Measurements from ENCODE around the gene HPN.
"Not testable (repeated sequence)": the region's sequence is repeated elsewhere in the genome, so short reads cannot be mapped to it uniquely, and the experiment has no call there.

Gene HPN

GRCh38 chr19:35013041-35013819 is 28.3 kb upstream of the HPN start:
- no peaks in the 10 kb centered on the region for H3K4me1 ChIP-seq (ENCODE audit: control insufficient read depth, insufficient read depth, low read length)
- H3K4me3 ChIP-seq (ENCODE audit: low read length), result no peak overlapping the region
- H3K36me3 ChIP-seq (ENCODE audit: control insufficient read depth, insufficient read depth, low read length), result peaks cover 36% of the 10 kb centered on the region
- H3K9ac ChIP-seq (ENCODE audit: low read length), result no peak overlapping the region
- no peak overlapping the region for H3K27ac ChIP-seq (ENCODE audit: low read depth, low read length)
- no peaks in the 10 kb centered on the region for H3K27me3 ChIP-seq (ENCODE audit: control insufficient read depth, insufficient read depth, low read length)

DNA sequence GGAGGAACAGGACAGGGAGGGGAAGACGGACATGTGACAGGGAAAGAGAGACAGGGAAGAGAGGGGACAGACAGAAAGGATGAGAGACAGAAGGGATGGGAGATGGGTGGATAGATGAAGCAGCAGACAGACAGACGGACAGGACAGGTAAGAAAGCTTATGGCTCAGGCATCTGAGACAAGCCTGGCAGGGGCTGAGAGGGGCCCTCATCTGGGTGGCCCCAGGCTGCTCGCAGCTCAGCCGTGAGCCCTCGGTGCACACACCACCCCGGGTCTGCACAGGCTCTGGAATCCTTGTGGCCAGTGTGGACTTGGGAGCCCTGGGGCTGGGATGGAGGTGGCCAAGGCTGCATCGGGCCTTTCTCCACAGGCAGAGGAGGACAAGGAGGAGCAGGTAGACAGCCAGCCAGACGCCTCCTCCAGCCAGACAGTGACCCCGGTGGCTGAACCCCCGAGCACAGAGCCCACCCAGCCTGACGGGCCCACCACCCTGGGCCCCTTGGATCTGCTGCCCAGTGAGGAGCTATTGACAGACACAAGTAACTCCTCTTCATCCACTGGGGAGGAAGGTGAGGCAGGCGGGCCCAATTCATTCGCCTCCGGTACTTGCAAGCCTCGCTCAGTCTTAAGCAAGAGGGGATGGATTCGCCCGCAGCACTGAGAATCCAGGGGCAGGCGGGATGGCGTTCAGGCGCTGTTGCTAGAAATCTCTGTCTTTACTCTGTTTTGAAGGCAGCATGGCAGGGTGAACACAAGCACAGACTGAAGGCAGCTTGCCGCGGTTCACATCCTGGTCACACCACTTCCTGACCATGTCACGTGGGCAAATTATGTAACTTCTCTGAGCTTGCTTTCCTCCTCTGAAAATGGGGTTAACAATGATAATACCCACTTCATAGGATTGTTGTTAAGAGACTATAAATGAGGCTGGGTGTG is 27.4 kb upstream of the HPN start:
- Histone ChIP-seq H3K27ac (ENCODE audit: low read depth, low read length) (no peak overlapping the region), H3K4me3 (ENCODE audit: low read length) (no peak overlapping the region), H3K36me3 (ENCODE audit: control insufficient read depth, insufficient read depth, low read length) (peaks cover 38% of the 10 kb centered on the region), H3K4me1 (ENCODE audit: control insufficient read depth, insufficient read depth, low read length) (no peaks in the 10 kb centered on the region), H3K9ac (ENCODE audit: low read length) (no peak overlapping the region), H3K27me3 (ENCODE audit: control insufficient read depth, insufficient read depth, low read length) (no peaks in the 10 kb centered on the region)

DNA sequence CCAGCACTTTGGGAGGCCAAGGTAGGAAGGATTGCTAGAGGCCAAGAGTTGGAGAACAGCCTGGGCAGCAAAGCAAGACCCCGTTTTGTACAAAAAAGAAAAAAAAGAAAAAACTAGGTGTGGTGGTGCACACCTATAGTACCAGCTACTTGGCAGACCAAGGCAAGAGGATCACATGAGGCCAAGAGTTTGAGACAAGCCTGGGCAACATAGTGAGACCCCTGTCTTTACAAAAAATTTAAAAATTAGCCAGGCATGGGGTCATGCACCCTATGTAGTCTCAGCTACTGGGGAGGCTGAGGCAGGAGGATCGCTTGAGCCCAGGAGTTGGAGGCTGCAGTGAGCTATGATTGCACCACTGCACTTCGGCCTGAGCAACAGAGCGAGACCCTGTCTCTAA is 26.7 kb upstream of the HPN start:
- not testable (repeated sequence) for H3K4me1 ChIP-seq (ENCODE audit: control insufficient read depth, insufficient read depth, low read length); H3K27me3 ChIP-seq (ENCODE audit: control insufficient read depth, insufficient read depth, low read length); H3K4me3 ChIP-seq (ENCODE audit: low read length); H3K9ac ChIP-seq (ENCODE audit: low read length); H3K27ac ChIP-seq (ENCODE audit: low read depth, low read length)
- peaks cover 40% of the 10 kb centered on the region for H3K36me3 ChIP-seq (ENCODE audit: control insufficient read depth, insufficient read depth, low read length)

DNA sequence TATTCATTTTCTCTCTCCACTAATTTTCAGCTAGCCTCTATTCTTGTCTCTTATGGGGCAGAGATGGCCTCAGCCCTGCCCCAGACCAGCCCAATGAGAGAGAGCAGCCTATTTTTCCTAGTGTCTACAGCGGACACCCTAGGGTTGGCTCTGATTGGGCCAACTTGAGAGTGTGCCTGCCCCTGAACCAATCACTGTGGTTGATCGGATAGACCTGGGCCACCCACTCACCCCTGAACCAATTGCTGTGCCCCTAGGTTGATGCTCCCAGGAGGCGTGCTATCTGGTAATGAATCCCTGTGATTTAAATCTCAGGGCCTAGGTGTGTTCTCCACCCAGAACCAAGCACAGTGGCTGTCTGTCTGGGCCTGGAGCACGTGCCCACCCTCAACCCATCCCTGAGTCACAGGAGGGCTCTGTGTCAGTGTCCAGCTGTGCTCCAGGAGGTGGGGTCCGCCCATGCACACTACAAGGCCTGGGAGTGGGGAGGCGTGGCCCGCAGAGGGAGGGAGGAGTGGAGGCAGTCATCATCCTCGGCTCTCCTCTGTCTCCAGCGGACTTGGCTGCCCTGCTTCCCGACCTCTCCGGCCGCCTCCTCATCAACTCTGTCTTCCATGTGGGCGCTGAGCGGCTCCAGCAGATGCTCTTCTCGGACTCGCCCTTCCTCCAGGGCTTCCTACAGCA is 26.1 kb upstream of the HPN start:
- H3K9ac ChIP-seq (ENCODE audit: low read length), result no peak overlapping the region
- no peaks in the 10 kb centered on the region for H3K4me1 ChIP-seq (ENCODE audit: control insufficient read depth, insufficient read depth, low read length)
- H3K27ac ChIP-seq (ENCODE audit: low read depth, low read length), result no peak overlapping the region

GRCh38 chr19:35015954-35016351 is 25.6 kb upstream of the HPN start:
- H3K36me3 ChIP-seq (ENCODE audit: control insufficient read depth, insufficient read depth, low read length), result peaks cover 42% of the 10 kb centered on the region
- no peak overlapping the region for H3K27ac ChIP-seq (ENCODE audit: low read depth, low read length)

More for the DNA sequence above, 26.1 kb upstream of the HPN start:
- Histone ChIP-seq H3K4me3 (ENCODE audit: low read length) (no peak overlapping the region), H3K36me3 (ENCODE audit: control insufficient read depth, insufficient read depth, low read length) (peaks cover 40% of the 10 kb centered on the region), H3K27me3 (ENCODE audit: control insufficient read depth, insufficient read depth, low read length) (no peaks in the 10 kb centered on the region)

DNA sequence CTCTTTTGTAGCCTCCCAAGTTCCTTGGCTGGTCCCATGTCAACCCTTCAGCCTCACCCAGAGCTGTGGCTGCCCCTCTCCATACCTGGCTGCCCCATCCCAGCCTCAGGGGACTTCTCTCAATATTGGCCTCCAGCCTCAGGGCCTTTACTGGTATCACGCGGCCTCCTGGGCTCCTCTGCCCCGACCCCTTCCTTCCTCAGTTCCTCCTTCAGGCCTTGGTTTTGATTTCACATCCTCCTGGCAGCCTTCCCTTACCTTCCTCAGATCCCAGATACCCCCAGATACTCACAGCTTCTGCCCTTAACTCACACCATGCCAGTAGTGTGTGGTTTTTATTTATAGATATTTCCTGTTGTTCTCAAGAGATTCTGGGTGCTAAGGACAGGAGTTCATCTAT is 24.0 kb upstream of the HPN start:
- H3K36me3 ChIP-seq (ENCODE audit: control insufficient read depth, insufficient read depth, low read length), result peaks cover 41% of the 10 kb centered on the region
- H3K27ac ChIP-seq (ENCODE audit: low read depth, low read length), result no peak overlapping the region
- H3K9ac ChIP-seq (ENCODE audit: low read length), result peak overlapping the region; percentile 16
- no peaks in the 10 kb centered on the region for H3K27me3 ChIP-seq (ENCODE audit: control insufficient read depth, insufficient read depth, low read length)
- H3K4me1 ChIP-seq (ENCODE audit: control insufficient read depth, insufficient read depth, low read length), result no peaks in the 10 kb centered on the region
- H3K4me3 ChIP-seq (ENCODE audit: low read length), result no peak overlapping the region

More at GRCh38 chr19:35015954-35016351, 25.6 kb upstream of the HPN start:
- Histone ChIP-seq H3K4me3 (ENCODE audit: low read length) (no peak overlapping the region), H3K9ac (ENCODE audit: low read length) (no peak overlapping the region), H3K27me3 (ENCODE audit: control insufficient read depth, insufficient read depth, low read length) (no peaks in the 10 kb centered on the region), H3K4me1 (ENCODE audit: control insufficient read depth, insufficient read depth, low read length) (no peaks in the 10 kb centered on the region)

- Histone ChIP-seq H3K9ac (ENCODE audit: low read length) (no peak overlapping the region), H3K27me3 (ENCODE audit: control insufficient read depth, insufficient read depth, low read length) (no peaks in the 10 kb centered on the region), H3K4me1 (ENCODE audit: control insufficient read depth, insufficient read depth, low read length) (no peaks in the 10 kb centered on the region), H3K27ac (ENCODE audit: low read depth, low read length) (no peak overlapping the region), H3K36me3 (ENCODE audit: control insufficient read depth, insufficient read depth, low read length) (peaks cover 44% of the 10 kb centered on the region), H3K4me3 (ENCODE audit: low read length) (no peak overlapping the region)
Observed at GRCh38 chr19:35018379-35018778, 23.1 kb upstream of the HPN start.

GRCh38 chr19:35019144-35019543 is 22.4 kb upstream of the HPN start:
- no peak overlapping the region for H3K9ac ChIP-seq (ENCODE audit: low read length)
- no peaks in the 10 kb centered on the region for H3K27me3 ChIP-seq (ENCODE audit: control insufficient read depth, insufficient read depth, low read length)
- no peaks in the 10 kb centered on the region for H3K4me1 ChIP-seq (ENCODE audit: control insufficient read depth, insufficient read depth, low read length)
- peaks cover 48% of the 10 kb centered on the region for H3K36me3 ChIP-seq (ENCODE audit: control insufficient read depth, insufficient read depth, low read length)
- H3K4me3 ChIP-seq (ENCODE audit: low read length), result no peak overlapping the region
- H3K27ac ChIP-seq (ENCODE audit: low read depth, low read length), result no peak overlapping the region

DNA sequence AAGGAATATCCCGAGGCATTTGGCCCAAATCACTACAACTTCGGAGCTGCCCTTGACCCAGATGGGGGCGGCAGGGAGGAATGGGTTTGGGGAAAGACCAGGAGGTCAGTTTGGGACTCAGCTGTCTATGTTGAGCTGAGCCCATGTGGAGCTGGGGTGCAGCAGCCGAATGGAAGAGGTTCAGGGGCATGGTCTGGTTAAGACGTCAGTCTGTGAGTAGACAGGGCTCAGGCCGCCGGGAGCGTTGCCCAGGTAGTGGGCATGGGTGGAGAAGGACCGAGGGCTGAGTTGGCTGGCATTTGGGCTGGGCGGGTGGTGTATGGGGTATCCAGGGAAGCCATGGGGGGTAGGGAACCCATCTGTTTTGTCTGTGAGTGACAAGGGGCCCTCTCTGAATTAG is 20.5 kb upstream of the HPN start:
- no peak overlapping the region for H3K27ac ChIP-seq (ENCODE audit: low read depth, low read length)
- no peaks in the 10 kb centered on the region for H3K4me1 ChIP-seq (ENCODE audit: control insufficient read depth, insufficient read depth, low read length)
- H3K9ac ChIP-seq (ENCODE audit: low read length), result no peak overlapping the region
- no peak overlapping the region for H3K4me3 ChIP-seq (ENCODE audit: low read length)
- H3K27me3 ChIP-seq (ENCODE audit: control insufficient read depth, insufficient read depth, low read length), result no peaks in the 10 kb centered on the region
- H3K36me3 ChIP-seq (ENCODE audit: control insufficient read depth, insufficient read depth, low read length), result peaks cover 50% of the 10 kb centered on the region

- H3K4me3 ChIP-seq (ENCODE audit: low read length), result no peak overlapping the region
- no peak overlapping the region for H3K9ac ChIP-seq (ENCODE audit: low read length)
- H3K27me3 ChIP-seq (ENCODE audit: control insufficient read depth, insufficient read depth, low read length), result no peaks in the 10 kb centered on the region
- H3K27ac ChIP-seq (ENCODE audit: low read depth, low read length), result no peak overlapping the region
- peaks cover 49% of the 10 kb centered on the region for H3K36me3 ChIP-seq (ENCODE audit: control insufficient read depth, insufficient read depth, low read length)
- H3K4me1 ChIP-seq (ENCODE audit: control insufficient read depth, insufficient read depth, low read length), result no peaks in the 10 kb centered on the region
Observed at GRCh38 chr19:35021596-35021995, 19.9 kb upstream of the HPN start.

DNA sequence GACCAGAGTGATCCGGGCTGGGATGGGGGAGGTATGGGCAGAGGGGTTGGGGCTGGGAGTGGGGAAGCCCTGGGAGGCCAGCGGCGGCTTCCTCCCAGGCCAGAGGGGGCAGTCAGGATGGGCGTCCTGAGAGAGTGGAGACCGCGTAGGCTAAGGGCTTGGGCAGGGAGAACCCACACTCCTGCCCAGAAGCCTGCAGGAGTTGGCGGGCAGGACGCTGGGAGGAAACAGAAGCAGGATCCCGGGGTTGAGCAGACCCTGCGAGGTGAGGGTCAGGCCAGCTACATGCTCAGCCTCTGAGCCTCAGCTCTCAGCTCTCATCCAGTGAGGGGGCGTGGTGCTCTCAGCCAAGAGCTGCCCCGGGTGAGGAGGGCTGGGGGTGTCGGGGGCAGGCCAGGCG is 19.1 kb upstream of the HPN start:
- H3K9ac ChIP-seq (ENCODE audit: low read length), result no peak overlapping the region

DNA sequence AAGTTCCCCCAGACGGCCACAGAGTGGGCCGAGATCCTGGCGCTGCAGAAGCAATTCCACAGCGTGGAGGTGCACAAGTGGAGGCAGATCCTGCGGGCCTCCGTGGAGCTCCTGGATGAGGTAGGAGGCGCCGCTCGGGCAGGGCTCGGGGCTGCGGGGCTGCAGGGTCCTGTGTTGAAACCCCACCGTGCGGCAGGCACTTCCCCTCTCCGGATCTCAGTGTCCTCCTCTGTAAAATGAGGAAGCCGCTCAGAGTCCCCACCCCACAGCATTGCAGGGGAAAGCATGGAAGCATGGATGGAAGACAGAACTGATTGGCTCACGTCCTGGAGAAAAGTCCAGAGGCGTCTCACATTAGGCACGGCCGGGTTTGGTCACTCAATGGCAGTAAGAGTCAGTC is 18.1 kb upstream of the HPN start:
- no peaks in the 10 kb centered on the region for H3K4me1 ChIP-seq (ENCODE audit: control insufficient read depth, insufficient read depth, low read length)
- no peak overlapping the region for H3K9ac ChIP-seq (ENCODE audit: low read length)
- no peak overlapping the region for H3K27ac ChIP-seq (ENCODE audit: low read depth, low read length)
- H3K36me3 ChIP-seq (ENCODE audit: control insufficient read depth, insufficient read depth, low read length), result peaks cover 47% of the 10 kb centered on the region
- H3K27me3 ChIP-seq (ENCODE audit: control insufficient read depth, insufficient read depth, low read length), result no peaks in the 10 kb centered on the region
- H3K4me3 ChIP-seq (ENCODE audit: low read length), result no peak overlapping the region

More for the DNA sequence above, 19.1 kb upstream of the HPN start:
- Histone ChIP-seq H3K4me1 (ENCODE audit: control insufficient read depth, insufficient read depth, low read length) (no peaks in the 10 kb centered on the region), H3K27ac (ENCODE audit: low read depth, low read length) (no peak overlapping the region), H3K27me3 (ENCODE audit: control insufficient read depth, insufficient read depth, low read length) (no peaks in the 10 kb centered on the region), H3K36me3 (ENCODE audit: control insufficient read depth, insufficient read depth, low read length) (peaks cover 47% of the 10 kb centered on the region), H3K4me3 (ENCODE audit: low read length) (no peak overlapping the region)
